Measurements from ENCODE around the gene COPG2. TPM values are rescaled to one million over a fixed set of nuclear protein-coding genes. Genes with fewer than 3 reads are reported as not detected.
A peak's percentile ranks its signal among the peaks of the same experiment; 100 is the strongest.

The COPG2 gene
- total and polyA plus RNA-seq, 2 of the 8 experiments (the other 6 are each of a cell fraction or from before 2014, with no cell fraction given) = 50.3 to 53.1 TPM

DNA sequence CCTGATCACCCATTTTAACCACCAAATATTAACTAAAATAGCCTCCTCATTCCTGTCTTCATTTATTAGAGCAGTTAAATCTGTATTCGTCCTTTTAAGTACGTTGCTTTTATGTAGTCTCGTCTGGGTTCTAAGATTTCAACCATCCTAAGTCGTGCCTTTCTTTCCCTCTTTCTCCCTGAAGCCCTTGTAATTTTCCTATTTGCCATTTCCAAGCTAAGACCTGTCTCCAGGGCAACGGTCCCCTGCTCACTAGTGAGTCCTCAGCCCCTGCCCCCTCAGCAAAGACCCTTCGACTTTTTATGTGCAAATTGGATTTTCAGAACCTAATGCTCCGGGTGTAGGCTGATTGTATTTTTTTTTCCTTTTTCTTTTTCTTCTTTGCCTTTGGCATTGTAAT lies 192.8 kb downstream of the COPG2 start:
- Histone ChIP-seq H2BK20ac (ENCODE audit: low read length) (no peak overlapping the region), H3K18ac (ENCODE audit: extremely low read depth, low read length) (no peak overlapping the region), H2BK12ac (ENCODE audit: low read depth, low read length) (no peak overlapping the region), H3K4me1 (replicated peaks in 1 of 4; ENCODE audit: control insufficient read depth in 3 of 4, insufficient read depth in 4 of 4, low read length in 3 of 4) (peaks cover 0 to 3% (median 0%) of the 10 kb centered on the region in 4 experiments; a peak in 2 of 7 replicates), H3K23me2 (ENCODE audit: low read depth, low read length) (no peaks in the 10 kb centered on the region; the same call in 1 of the 2 replicates), H3K9me3 (ENCODE audit: insufficient read depth in 2 of 2, low read depth in 1 of 2, low read length in 1 of 2) (no peaks in the 10 kb centered on the region), H3K56ac (replicated peaks; ENCODE audit: insufficient read length, low read depth, low read length) (no peak overlapping the region), H3K4me2 (ENCODE audit: insufficient read depth in 1 of 2, low read depth in 2 of 2, low read length in 2 of 2) (no peak overlapping the region), H3K36me3 (ENCODE audit: control insufficient read depth in 2 of 4, insufficient read depth in 4 of 4, low read length in 3 of 4) (no peaks in the 10 kb centered on the region), H3K27me3 (replicated peaks in 1 of 4; ENCODE audit: control insufficient read depth in 3 of 4, extremely low read depth in 1 of 4, insufficient read depth in 3 of 4, low read length in 3 of 4) (no peaks in the 10 kb centered on the region), H3K79me2 (ENCODE audit: control insufficient read depth in 1 of 2, insufficient read depth in 2 of 2, low read length in 2 of 2) (no peaks in the 10 kb centered on the region), H3K9ac (replicated peaks in 1 of 4; ENCODE audit: extremely low read depth in 1 of 4, low read depth in 3 of 4, low read length in 3 of 4) (no peak overlapping the region), H4K8ac (ENCODE audit: extremely low read depth, insufficient read depth, low read length) (no peak overlapping the region), H2BK5ac (ENCODE audit: low read depth, low read length) (no peak overlapping the region), H3K14ac (ENCODE audit: insufficient read length) (no peak overlapping the region), H2AK5ac (ENCODE audit: low read depth, low read length) (no peak overlapping the region), H3K4me3 (ENCODE audit: extremely low read depth in 1 of 4, insufficient read depth in 2 of 4, low read depth in 3 of 4, low read length in 4 of 4) (no peak overlapping the region), H4K91ac (replicated peaks; ENCODE audit: insufficient read length, low read length) (no peak overlapping the region), H2AFZ (ENCODE audit: low read length) (peak overlapping the region; percentile 70; the same call in 1 of the 2 replicates), H2BK15ac (ENCODE audit: low read length) (no peak overlapping the region), H4K5ac (ENCODE audit: insufficient read length, low read depth, low read length) (no peak overlapping the region), H3K27ac (ENCODE audit: low read depth, low read length) (no peak overlapping the region), H3K4ac (replicated peaks; ENCODE audit: insufficient read length, low read depth, low read length) (no peak overlapping the region), H3K23ac (ENCODE audit: insufficient read length) (no peak overlapping the region), H3K79me1 (ENCODE audit: low read depth, low read length) (no peaks in the 10 kb centered on the region), H2BK120ac (replicated peaks; ENCODE audit: low read depth, low read length) (no peak overlapping the region), H4K20me1 (replicated peaks in 1 of 2; ENCODE audit: control insufficient read depth in 1 of 2, insufficient read depth in 2 of 2, low read length in 2 of 2) (no peaks in the 10 kb centered on the region)
- WGBS, 2 experiments (ENCODE audit: extremely low coverage in 1 of 2, insufficient coverage in 1 of 2, insufficient read length in 1 of 2, insufficient replicate concordance in 2 of 2, low coverage in 1 of 2, low lambda C conversion rate in 2 of 2, missing lambda C conversion rate in 1 of 2) = 71% methylated on average over 7 of the region's 7 CpGs; no CpG with 5 or more reads in 1 of the 2 experiments
- CTCF ChIA-PET (ENCODE audit: partially characterized antibody) = interaction anchor here (1.3 to 3.7 kb wide), 4 partner anchors 12 to 233 kb away, joined by 3 to 19 read pairs (median 4); no protein-coding TSS in a partner anchor
- FAIRE-seq = no peak
- TF ChIP-seq SIN3A (conservative IDR thresholded peaks at IDR 0.05 in 1 of 2, IDR thresholded peaks at IDR 0.05 in 1 of 2; ENCODE audit: low read depth in 1 of 2, low read length in 2 of 2) = no peak
- TF ChIP-seq CEBPB (IDR thresholded peaks at IDR 0.05; ENCODE audit: low read depth, low read length) = no peak
- POLR2A ChIA-PET (ENCODE audit: partially characterized antibody) = interaction anchor here (0.7 to 1.6 kb wide), 2 partner anchors 11 to 34 kb away, joined by 3 to 5 read pairs; no protein-coding TSS in a partner anchor
- DNase-seq (ENCODE audit: low read depth in 1 of 2, low spot score in 2 of 2) = no peak

All from H1 (cell line).